HG02852 (cell line): ENCODE data around the gene WSB1.
A peak's percentile ranks its signal among the peaks of the same experiment; 100 is the strongest.

ENCODE experiments used
- ATAC-seq: cut with Tn5 transposase; IDR thresholded peaks from one replicate; pipeline ENCODE4 v1.9.1; 2021; ENCODE audit warnings: mild to moderate bottlenecking, moderate library complexity; ENCODE audit not compliant: unreplicated experiment

Gene WSB1

DNA sequence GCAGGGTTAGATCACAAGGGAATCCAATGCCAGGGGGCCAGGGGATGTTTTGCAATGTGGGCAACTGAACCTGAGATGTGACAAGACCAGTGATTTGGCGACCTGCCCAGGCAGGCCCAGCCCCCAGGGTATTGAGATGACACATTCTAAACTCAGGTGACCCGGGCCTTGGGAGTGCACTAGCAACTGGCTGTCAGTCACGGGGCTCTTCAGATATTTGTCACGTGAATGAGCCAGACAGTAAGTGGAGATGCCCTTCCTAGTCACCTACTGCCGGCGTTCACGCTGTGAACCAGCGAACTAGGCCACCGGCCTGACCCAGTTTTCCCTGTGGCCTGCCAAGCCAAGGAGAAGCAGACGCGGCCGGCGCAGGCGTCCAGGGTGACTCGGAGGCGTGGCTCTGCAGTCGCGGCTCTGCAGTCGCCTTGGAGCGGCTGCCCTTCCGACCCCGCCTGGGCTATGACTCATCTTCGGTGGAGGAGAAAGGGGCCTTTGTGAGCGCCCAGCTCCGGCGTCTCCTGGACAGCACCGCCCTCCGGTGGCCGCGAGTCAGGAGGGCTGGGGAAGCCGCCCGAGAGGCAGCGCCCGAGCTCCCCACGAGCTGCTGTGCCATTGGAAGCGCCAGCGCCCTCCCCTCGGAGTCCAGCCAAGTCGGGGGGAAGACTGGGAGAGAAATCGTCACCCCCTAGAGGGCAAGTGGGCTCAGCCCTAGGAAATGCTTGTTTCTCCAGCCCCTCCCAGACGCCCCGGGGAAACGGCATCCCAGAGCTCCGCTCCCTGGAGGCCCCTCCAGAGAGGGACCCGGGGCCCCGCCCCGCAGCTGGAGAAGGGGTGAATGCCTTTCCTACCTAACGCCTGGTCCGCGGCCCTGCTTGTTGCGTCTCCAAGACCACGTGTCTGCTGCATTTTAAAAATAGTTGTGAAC lies 38.8 kb downstream of the WSB1 start:
- peak; percentile 88 for ATAC-seq

GRCh38 chr17:27333410-27333980 lies 39.6 kb downstream of the WSB1 start:
- no peak for ATAC-seq

GRCh38 chr17:27336184-27336583 lies 42.3 kb downstream of the WSB1 start:
- ATAC-seq, result no peak

DNA sequence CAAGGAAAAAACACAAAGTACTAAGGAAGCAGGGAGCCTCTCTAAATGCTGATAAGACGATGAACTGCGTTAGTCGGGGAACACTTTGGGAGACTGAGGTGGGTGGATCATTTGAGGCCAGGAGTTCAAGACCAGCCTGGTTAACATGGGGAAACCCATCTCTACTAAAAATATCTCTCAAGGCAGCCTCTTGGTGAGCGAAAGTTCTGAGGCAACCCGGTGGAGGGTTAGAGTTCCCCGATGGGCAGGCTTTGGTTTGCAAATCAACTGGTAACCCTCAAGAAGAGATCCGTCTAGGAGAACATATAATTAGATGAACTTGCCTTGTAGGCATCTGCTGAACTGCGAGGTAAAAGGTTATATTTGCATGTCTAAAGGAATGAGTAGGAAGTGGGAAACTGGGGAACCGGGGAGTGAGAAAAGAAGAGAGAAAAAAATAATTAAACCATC lies 44.6 kb downstream of the WSB1 start:
- ATAC-seq, result peak; percentile 68

GRCh38 chr17:27339198-27339835 lies 45.4 kb downstream of the WSB1 start:
- peak; percentile 30 for ATAC-seq

DNA sequence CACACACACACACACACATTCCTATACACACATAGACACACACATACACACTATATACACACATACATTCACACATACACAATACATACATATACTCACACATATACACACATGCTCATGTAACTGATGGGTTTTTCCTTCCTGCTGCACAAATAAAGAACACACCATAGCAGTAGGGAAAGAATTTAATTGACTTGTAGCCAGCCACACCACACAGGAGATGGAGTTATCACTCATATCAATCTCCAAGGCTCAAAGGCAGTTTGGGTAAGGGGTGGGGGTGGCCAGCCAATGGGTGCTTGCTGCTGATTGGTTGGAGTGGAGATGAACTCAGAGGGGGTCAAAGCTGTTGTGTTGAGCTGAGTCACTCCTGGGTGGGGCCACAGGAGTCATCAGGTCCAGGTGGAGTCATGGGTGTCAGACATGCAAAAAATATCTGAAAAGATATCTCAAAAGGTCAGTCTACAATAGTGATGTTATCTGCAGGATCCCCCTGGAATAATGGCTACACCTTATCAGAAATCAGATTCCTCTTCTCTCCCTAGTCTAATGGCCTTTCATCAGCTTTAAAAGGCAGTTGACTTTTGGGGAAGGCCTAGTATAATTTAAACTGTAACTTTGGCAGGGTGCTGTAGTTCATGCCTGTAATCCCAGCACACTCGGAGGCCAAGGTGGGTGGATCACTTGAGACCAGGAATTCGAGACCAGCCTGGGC lies 46.1 kb downstream of the WSB1 start:
- ATAC-seq, result no peak

- no peak for ATAC-seq
Measured at GRCh38 chr17:27340575-27340974, 46.7 kb downstream of the WSB1 start.

DNA sequence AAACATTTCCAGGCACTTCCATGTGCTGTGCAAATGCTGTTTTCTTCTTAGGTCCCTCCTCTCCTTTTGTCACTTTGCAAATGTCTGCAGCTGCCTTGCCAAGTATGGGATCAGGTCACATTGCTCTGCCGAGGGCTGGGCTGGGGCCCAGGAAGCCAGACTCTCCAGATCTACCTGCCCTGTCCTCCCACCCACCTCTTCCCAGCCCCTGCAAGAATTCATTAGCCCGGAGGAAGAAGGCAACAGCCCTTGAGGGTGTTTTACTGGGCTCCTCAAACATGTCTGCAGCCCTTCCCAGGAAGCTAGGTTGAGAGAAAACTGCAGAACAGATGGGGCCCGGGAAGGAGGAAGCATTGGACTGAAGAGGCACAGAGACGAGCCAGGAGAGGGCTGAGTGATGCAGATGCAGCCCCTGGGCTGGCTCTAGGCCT lies 47.1 kb downstream of the WSB1 start:
- no peak for ATAC-seq

GRCh38 chr17:27342059-27342458 lies 48.1 kb downstream of the WSB1 start:
- no peak for ATAC-seq

- no peak for ATAC-seq
Measured at GRCh38 chr17:27343294-27343693, 49.4 kb downstream of the WSB1 start.

GRCh38 chr17:27343977-27344607 lies 50.2 kb downstream of the WSB1 start:
- ATAC-seq, result no peak

DNA sequence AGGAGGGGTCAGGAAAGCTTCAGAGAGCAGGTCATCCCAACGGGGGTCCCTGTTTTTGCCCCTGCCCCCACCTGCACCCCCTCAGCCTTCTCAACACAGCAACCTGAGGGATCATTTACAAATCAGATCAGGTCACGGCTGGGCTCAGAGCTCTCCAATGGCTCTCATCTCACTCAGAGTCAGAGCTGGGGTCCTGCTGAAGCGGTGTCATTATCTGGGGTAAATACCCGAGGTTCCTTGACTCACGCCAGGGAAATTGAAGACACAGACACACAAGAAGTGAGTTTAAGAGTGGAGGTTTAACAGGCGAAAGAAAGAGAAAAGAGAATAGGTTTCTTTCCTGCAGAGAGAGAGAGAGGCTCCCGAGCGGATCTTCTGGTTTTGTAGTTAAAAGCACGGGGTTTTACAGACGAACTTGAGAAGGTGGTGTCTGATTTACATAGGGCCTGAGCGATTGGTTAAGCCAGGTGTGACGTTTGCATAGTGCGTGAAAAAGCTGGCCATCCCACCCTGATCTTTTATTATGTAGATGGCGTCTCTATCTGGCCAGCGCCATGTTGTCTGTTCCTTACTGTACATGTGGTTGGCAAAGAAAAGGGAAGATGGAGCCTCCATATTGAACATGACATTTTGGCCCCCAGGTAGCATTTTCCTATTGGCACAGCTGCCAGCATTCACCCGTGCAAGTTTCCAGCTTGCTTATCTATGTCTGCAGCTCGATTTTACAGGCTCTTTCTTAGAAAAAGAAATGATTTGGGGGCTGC lies 51.4 kb downstream of the WSB1 start:
- no peak for ATAC-seq

DNA sequence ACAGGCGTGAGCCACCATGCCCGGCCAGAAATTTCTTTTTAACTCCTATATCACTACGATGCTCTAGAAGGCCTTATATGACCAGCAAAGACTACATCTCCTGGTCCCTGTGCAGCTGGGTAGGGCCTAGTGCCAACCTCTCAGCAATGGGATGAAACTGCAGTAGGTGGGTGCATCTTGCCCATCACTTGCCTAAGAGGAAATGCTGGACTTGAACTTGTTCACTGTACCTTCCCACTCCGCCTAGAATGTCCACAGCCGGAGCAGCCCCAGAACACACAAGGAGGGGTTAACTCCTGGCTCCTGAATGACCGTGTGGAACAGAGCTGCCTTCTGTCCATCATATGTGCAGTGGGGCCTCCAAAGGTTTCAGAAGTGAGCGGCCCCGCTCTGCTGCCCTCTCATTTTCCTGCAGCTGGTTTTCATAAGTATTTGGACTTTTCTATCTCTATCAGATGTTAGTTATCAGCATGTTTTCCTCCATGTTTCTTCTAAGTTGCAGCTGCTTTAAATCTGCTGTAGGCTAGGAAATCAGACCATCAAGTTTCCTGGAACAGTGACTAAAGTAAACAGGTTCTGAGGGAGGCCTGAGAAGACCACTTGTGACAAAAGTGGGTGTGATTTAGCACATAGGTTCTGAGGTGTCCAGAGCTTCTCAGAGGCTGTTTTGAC lies 52.5 kb downstream of the WSB1 start:
- no peak for ATAC-seq

- ATAC-seq, result no peak
Measured at GRCh38 chr17:27348196-27348595, 54.3 kb downstream of the WSB1 start.

GRCh38 chr17:27349540-27350021 lies 55.7 kb downstream of the WSB1 start:
- no peak for ATAC-seq

GRCh38 chr17:27351759-27352158 lies 57.8 kb downstream of the WSB1 start:
- ATAC-seq, result no peak

DNA sequence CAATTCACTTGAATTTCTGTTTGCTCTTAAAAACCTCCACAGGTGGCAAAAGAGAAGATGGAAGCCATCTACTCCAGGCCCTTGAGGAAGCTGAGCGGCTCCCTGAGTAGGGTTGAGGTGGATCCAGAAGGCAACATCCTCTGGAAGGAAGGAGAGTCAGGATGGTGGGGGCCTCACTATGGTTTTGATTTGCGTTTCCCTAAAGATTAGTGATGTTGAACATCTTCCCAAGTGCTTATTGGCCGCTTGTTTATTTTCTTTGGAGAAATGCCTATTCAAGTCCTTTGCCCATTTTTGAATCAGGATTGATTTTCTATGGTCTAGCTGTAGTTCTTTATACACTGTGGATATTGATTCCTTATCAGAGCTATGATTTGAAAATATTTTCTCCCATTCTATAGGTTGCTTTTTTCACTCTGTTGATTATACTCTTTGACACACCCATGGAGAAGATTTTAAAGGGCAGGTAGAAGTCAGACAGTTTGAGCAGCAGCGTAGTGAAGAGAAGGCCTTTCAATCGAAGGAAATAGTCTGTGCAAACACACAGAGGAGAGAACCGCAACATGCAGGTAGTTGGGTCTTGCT lies 58.6 kb downstream of the WSB1 start:
- no peak for ATAC-seq

GRCh38 chr17:27353033-27353460 lies 59.1 kb downstream of the WSB1 start:
- ATAC-seq, result no peak
